ENCODE measurements around the gene ADAMTSL4. TPM values are rescaled to one million over a fixed set of nuclear protein-coding genes. Genes with fewer than 3 reads are reported as not detected.
A peak's percentile ranks its signal among the peaks of the same experiment; 100 is the strongest.
"Not testable (repeated sequence)": the region's sequence is repeated elsewhere in the genome, so short reads cannot be mapped to it uniquely, and the experiment has no call there.

Gene ADAMTSL4
- total RNA-seq, 2 donors from 2014 or later: 6.9 to 9.5 TPM

DNA sequence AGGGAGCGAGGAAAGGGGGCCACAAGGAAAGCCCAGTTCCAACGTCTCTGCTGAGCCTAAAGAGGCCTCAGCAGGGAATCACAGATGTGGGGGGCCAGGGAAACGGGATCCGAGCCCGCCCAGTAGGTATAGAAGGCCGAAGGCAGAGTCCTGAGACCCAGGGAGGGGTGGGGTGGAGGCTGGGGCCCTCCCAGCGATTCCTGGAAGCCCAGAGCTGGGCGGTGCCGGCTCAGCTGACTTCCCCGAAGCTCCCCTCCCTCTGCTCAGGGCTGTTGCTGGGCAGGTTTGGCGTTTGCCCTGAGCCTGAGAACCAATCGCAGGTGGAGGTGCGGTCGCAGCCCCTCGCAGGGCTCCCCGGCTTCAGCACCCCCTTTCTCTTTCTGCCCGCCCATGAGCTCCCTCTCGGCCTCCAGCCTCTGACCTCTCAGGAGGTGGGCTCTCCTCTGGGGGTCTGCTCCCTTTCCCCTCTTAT, 12.8 kb downstream of the ADAMTSL4 start:
- ATAC-seq (peak; percentile 78), DNase-seq (peak; percentile 94 to 97)
- intact Hi-C loops (cut with DNase I, micrococcal nuclease): loop anchor here in 1 of 2 donors (5.0 kb wide), 1 partner anchor 60 kb away; no protein-coding TSS in a partner anchor

DNA sequence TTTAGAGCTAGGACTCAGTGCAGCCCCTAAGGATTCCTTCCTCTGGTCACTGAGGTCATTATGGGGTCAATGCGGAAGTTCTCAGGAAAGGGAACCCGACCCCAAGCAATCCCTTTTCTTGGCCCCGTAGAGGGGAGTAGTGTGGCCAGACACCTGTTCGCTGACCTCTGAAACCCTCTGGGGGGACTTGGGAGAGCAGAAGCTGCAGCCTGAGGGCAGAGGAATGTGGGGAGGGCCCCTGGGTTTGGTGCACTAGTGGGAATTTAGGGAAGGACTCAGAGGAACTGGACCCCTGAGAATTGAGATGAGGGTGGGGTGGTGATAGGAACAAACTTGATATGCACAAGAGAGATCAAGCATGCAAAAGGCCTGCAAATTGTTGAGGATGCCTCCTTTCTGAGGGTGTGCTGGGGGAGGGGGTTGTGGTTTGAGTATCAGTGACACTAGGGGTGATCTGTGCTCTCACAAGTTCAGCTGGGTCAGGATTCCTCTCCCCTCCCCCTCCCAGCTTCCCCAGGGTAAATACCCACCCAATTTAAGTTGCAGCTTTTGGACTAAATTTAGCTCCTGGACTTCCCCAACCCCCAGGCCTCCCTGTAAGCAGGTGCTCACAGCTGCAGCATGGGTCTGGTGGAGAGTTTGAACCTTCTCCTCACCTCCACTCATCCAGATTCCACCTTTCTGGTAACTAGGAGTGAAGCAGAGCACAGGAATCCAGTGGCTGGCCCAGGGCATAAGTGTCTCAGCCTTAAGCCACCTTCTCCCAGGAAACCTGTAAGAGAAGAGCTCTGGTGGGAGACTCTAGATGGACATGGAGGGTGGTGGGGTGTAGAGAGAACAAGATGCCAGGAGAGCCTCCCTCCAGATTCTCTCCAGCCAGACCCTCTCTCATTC, 13.5 kb downstream of the ADAMTSL4 start:
- DNase-seq (peak; percentile 71 to 79), ATAC-seq (no peak)
- intact Hi-C loops (cut with DNase I, micrococcal nuclease): loop anchor here in 1 of 2 donors (5.0 kb wide), 1 partner anchor 60 kb away; no protein-coding TSS in a partner anchor

DNA sequence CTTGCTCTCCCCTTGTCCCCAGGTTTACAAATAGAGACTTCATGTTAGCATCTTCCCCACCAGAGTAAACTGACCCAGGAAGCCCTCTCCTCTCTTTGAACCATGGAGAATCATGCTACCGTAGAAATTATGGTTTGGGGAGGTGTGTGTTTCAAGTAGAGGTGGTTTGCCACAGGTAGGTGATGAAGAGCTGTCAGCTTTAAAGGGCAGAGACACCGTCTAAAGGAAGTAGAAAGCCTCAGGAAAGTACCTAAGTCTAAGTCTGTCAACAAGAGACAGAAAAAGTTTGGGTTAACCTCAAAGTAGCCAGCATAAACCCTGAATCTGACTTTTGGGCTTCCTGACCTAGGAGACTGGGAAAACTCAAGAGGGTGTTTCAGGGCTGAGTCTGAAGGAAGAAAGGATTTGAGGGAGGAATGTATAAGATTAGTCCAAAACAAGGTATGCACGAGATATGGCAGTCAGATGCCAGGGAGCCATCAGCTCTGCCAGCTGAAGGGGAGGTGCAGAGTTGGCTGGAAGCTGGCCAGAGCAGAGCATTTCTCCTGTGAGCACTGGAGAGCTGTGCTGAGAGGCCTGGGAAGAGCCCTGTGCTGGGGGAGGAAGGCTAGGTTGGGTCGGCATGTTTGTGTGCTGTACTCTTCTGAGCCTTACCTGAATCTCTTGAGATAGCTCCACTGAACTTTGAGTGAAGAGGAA, 14.3 kb downstream of the ADAMTSL4 start:
- DNase-seq (peak; percentile 74 to 77), ATAC-seq (no peak)
- intact Hi-C loops (cut with DNase I, micrococcal nuclease): loop anchor here in 1 of 2 donors (5.0 kb wide), 1 partner anchor 59 kb away; no protein-coding TSS in a partner anchor

DNA sequence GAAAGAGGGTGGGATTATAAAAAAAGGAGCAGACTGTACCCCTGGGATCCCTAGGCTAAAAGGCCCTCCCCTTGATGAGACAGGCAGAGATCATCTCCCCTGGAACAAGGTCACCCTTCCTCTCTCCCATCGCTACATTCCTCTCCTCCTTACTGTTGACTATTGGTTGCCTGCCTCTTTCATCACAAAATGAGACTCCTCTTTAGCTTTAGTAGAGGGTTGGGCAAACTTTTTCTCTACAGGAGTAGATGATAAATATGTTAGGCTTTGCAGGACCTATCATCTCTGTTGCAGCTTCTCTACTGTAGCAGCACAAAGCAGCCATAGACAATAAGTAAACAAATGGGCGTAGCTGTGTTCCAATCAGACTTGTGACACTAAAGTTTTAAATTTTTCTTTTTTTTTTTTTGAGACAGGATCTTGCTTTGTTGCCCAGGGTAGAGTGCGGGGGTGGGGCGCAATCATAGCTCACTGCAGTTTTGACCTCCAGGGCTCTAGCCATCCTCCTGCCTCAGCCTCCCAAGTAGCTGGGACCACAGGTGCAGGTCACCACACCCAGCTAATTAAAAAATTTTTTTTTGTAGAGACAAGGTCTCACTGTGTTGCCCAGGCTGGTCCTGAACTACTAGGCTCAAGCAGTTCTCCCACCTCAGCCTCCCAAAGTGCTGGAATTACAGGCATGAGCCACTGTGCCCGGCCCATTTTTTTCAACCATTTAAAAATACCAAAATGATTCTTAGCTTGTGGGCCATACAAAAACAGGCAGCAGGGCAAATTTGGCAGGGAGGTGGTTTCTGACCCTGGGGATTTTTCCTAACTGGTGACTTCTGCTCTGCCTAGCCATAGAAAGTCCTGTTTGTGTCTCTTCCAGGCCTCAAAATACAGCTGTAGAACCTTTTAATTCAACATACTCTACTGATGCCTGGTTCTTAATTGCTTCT, 15.1 kb downstream of the ADAMTSL4 start:
- DNase-seq (peak in 1 of 2 donors; percentile 55), ATAC-seq (no peak)

DNA sequence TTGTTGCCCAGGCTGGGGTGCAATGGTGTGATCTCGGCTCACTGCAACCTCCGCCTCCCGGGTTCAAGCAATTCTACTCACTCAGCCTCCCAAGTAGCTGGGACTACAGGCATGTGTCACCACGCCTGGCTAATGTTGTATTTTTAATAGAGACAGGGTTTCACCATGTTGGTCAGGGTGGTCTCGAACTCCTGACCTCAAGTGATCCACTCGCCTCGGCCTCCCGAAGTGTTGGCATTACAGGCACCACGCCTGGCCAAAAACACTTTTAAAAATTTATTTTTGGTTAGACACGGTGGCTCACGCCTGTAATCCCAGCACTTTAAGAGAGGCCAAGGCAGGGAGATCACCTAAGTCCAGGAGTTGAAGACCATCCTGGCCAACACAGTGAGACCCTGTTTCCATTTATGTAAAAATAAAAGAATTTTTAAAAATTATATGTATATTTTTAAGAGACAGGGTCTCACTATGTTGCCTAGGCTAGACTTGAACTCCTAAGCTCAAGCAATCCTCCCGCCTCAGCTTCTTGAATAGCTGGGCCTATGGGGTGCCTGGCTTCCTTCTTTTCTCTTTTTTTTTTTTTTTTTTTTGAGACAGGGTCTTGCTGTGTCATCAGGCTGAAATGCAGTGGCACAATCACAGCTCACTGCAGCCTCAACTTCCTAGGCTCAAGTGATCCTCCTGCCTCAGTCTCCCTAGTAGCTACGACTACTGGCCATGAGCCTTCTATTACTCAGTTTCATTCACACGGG, 16.2 kb downstream of the ADAMTSL4 start:
- intact Hi-C loops (cut with DNase I, micrococcal nuclease); DNase-seq; ATAC-seq: not testable (repeated sequence)

More for the DNA sequence above, 15.1 kb downstream of the ADAMTSL4 start:
- intact Hi-C loops (cut with DNase I, micrococcal nuclease): loop anchor here in 1 of 2 donors (5.0 kb wide), 1 partner anchor 58 kb away; no protein-coding TSS in a partner anchor

DNA sequence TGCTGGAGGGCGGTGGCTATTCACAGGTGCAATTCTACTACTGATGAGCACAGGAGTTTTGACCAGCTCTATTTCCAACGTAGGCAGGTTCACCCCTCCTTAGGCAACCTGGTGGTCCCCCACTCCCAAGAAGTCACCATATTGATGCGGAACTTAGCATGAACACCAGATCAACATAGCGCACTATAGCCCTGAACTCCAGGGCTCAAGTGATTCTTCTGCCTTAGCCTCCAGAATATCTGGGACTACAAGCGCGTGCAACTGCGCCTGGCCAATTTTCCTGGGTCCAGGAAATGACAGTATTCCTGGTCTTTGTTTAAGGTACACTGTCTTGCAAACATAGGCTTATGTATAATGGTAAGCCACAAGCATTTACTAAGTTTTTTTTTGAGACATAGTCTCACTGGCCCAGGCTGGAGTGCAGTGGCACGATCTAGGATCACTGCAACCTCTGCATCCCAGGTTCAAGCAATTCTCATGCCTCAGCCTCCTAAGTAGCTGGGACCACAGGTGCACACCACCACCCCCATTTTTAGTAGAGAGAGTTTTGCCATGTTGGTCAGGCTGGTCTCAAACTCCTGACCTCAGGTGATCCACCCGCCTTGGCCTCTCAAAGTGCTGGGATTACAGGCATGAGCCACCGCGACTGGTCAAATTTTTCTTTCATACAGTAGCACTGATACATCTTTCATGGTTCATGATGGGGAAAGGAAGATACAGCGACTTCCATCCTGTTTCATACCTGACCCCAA, 17.6 kb downstream of the ADAMTSL4 start:
- DNase-seq (no peak), ATAC-seq (no peak)
- intact Hi-C loops (cut with DNase I, micrococcal nuclease): no loop called here

DNA sequence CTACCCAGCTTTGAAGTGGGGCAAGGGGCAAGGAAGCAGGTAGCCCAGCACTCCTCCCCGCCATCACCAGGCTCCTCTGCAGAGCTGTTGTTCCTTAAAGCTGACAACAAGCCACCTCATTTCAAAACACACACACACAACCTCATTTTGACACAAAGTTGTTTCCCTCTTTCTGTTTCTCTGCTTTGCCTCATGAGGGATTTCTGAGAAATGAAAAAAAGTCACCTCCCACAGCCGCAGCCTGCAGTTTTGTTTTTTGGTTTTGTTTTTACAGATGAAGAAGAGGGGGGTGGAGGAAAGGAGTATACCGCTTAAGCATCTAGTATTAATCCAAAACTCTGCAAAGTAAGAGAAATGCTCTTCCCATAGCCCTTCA, 18.1 kb downstream of the ADAMTSL4 start:
- DNase-seq (no peak), ATAC-seq (no peak)
- intact Hi-C loops (cut with DNase I, micrococcal nuclease): no loop called here

DNA sequence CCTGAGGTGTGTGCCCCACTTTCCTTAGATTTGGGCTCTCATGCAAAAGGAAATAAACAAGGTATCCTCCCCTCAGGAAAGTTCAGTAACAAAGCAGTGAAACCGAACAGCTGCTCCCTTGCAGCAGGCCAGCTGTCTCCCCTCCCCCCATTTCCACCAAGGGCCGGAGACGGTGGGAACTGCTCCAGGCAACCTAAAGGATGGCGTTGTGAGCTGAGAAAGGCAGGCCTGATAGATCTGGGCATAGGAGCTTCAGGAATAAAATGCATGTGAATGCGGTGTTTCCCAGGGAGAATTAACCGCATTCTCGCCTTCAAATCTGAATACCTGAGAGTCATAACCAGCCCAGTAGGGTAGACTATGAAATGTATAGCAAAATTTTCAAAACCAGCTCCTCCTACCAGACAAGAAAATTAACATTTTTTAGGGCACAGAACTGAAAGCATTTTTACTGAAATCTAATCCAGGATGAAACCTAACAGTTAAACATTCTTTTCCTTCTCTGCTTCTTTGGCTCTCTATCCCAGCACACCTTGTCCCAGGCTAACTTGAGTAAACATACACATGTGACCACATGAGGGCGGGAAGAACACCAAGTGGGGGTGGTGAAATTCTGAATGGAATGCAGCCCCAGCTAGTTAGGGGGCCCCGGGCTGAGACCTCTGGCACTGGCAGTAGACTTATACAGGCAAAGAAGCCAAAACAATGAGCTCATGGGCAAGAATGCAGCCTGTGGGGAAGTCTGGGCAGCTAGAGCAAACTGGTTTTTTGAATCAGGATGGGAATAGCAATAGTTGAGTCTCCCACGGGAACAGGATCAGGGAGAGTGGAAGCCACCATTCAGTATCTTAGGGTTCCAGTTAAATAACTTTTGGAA, 18.7 kb downstream of the ADAMTSL4 start:
- ATAC-seq: peak; percentile 58
- intact Hi-C loops (cut with DNase I, micrococcal nuclease): no loop called here
- DNase-seq: peak; percentile 78 to 90

DNA sequence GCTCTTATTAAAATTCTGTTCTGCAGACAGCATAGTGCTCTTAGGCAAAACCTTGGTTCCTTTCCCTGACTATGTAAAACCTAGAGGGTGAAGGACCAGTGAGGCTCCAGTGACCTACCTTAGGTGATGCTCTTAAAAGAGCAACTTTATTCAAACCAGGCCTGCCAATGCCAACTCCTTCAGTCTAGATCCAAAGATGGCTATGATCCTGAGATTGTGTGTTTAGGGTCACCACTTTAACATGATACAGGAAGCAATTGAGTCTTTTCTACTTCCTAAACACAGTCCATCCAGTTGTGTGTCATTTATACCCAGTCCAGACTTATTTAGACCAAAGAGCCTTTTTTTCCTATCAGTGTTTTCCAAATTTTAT, 19.4 kb downstream of the ADAMTSL4 start:
- no peak for DNase-seq
- intact Hi-C loops (cut with DNase I, micrococcal nuclease): no loop called here
- peak; percentile 2 for ATAC-seq

DNA sequence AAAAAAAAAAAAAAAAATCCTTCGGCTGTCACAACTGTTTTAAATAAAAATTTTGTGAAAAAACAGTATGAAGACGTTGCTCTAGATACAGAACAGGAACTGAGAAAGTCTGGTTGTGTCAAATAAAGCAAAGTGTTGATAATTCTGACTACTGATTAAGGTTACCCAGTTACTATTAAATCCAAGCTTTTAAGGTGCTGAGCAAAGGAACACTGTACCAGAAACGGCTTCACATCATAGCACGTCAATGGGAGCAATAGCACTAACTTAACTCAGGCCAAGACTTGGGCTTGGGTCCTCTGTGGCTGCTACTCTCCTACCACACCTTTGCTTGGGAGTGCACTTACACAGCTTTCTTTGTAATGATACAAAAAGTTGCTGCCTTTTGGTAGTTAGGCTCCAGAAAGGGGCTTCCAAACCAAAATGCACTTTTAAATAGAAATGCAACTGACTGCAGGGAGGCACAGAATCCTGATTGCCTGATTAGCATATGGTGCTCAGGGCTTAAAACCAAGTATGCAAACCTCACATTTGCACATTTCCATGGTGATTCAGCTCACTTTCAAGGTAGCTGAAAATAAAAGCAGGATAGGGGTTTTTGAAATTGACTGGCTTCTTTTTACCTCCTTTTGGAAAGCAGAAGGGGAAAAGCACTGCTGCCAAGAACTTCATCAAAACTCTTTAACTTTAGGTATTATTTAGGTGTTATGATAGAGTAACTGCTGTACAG, 23.9 kb downstream of the ADAMTSL4 start:
- no peak for DNase-seq
- intact Hi-C loops (cut with DNase I, micrococcal nuclease): no loop called here
- ATAC-seq: no peak

DNA sequence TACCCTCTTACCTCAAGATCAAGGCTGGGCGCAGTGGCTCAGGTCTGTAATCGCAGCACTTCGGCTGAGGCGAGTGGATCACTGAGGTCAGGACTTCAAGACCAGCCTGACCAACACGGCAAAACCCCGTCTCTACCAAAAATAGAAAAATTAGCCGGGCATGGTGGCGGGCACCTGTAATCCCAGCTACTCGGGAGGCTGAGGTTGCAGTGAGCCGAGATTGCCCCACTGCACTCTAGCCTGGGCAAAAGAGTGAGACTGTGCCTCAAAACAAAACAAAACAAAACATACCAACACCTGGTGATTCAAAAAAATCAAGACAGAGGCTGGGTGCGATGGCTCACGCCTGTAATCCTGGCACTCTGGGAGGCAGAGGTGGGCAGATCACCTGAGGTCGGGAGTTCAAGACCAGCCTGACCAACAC, 24.5 kb downstream of the ADAMTSL4 start:
- intact Hi-C loops (cut with DNase I, micrococcal nuclease); ATAC-seq; DNase-seq: not testable (repeated sequence)

DNA sequence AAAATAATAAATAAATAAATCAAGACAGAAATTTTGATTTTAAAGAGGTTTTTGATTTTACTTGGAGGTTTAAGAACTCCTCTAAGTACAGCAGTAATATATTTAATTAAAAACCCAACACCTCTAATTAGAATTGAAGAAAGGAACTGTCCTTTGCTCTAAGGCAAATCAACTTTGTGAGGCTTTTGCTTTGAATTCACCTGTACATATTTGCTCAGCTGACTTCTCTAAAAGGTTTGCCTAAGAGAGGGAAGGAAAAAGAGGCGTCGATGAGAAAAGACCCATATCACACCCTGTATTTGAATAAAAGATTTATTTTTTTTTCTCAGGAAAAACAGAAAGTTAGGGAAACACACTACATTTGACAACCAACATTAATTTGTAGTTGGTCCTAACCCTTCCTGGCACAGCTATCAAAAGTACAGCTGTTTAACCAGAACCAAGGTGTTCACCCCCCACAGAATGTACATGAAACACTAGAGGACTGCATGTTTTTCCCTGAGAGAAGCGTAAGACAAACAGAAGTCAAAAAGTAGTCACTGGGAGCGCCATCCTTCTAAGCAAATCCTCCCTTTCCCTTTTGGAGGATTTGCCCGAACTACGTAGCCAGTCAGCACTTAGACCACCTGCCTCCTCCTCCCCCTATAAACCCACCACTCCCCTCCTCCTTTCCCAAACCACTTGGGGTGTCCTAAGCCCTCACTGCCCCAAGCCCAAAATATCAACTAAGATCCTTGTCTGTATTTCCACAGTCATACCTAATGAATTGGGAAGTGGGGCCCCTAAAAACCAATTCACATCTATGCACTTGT, 25.3 kb downstream of the ADAMTSL4 start:
- ATAC-seq (no peak), DNase-seq (no peak)
- intact Hi-C loops (cut with DNase I, micrococcal nuclease): no loop called here

DNA sequence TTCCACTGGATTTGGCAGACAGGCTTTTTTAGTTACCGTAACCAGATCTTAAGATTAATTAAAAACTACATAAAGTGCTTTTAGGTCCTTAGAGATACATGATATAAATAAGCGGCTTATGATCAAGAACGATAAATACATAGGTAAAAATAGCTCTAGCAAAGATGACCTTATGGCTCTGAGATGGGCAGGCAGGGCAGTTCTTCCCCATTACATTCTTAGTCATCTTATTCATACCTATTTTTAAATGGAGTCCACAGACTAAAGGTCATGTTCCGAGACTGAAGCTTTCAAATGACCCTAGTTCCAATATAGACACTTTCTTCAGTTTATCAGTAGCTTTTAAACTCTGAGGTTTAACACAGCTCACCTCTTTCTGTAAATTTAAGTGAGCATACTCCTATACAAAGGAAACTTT, 25.9 kb downstream of the ADAMTSL4 start:
- ATAC-seq (peak; percentile 12), DNase-seq (no peak)
- intact Hi-C loops (cut with DNase I, micrococcal nuclease): no loop called here

DNA sequence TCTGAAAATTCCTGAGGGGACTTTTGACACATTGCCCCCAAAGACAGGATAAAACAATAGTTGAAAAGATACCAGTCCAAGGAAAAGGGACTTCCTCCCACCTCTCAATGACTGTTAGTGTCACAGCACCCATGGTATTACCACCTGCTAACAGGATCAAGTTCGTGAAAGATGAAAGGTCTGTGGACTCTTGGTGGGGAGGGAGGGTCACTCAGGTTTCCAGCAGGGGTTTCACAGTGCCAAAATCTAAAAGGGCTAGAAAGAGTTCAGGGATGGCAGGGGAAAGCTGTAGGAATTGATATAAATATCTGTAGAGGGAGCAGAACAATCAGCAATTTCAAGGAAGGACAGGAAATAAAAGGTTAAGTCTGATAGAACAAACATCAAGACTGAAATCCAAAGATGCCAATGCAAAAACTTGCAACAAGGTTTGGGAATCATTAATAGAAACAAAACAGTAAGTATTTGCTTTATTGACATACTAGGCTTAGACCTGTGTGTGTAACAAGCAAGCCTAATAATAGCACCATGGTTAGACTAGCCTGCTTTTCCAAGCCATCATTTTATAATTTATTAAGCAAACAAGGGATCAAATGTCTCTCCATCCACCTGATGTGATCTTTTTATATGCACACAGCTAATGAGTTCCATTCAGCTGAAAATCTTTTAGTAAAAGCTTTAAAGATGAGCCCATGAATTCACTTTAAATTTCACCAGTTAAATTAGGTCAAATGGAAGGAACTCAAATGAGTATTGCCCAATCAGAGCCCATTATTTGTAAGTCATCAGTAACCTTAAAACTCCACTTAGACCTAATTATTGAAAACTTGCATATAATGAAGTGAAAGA, 26.5 kb downstream of the ADAMTSL4 start:
- no peak for ATAC-seq
- intact Hi-C loops (cut with DNase I, micrococcal nuclease): no loop called here

More for the DNA sequence above, 26.5 kb downstream of the ADAMTSL4 start:
- DNase-seq: no peak

Data from left colon (tissue), 2 donors.